HL-60/S4 treated with phorbol 12-myristate 13-acetate at 8.2 ng/mL for 4 days and 3 days (cell line): ENCODE results near the gene VIPR2.
"Not testable (repeated sequence)": the region's sequence is repeated elsewhere in the genome, so short reads cannot be mapped to it uniquely, and the experiment has no call there.

Source experiments
- in situ Hi-C: fragments of 300-500 bp; cut with MboI; formaldehyde crosslinking; loops from 2 replicates; pipeline ENCODE4 v1.15.0; 2022; ENCODE audit warnings: low sequenced_read_pairs

The VIPR2 gene

DNA sequence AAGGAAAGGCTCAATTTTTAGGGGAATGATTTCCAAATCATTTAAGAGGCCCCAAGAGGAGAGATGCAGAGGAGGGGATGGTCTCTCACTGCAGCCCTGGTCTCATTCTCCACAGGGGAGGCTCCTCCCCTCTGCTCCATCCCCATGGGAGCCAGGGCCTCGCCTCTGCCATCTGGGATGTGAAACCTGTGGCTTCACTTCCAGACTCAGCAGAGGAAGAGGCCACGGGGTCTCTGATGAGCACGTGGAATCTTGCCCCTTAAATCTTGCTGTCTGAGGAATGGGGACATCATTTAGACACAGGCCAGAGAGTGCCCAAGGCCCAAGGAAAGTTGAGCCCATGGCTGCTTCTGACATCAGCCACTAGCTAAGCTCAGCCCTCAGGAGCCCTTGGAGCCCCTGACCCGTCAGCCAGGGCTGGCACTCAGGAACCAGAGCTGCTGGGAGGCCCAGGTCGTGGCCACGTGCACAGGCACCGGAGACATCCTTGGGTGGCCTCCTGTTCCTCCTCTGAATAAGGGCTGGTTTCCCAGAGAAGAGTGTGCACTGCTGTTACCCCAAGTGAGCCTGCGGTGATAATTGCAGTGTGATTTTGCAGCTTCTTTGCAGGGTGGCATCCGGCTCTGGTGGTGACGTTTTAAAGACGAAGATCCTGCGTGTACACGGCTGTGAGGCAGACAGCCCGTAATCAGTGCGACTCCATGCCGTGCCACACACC is 50.5 kb downstream of the VIPR2 start:
- in situ Hi-C loops: no loop called here

GRCh38 chr7:159093351-159093971 is 51.2 kb downstream of the VIPR2 start:
- in situ Hi-C loops: no loop called here

DNA sequence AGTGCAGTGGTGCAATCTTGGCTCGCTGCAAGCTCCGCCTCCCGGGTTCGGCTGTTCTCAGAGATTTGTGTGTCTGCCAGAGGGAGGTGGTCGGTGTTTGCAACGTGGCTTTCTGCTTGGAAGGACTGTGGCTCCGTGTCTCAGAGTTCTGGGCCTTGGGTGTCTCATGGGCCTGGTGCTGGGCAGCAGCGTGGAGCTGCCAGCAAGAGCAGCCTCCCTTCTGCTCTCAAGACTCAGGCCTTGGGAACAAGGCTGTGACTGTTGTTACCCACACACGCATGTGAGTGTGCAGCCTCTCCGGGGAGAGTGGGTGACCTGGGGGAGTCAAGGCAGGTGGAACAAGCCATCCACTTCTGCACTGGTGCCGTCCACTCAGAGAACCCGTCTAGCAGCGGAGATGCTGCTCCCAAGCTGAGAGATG is 52.0 kb downstream of the VIPR2 start:
- in situ Hi-C loops: no loop called here

GRCh38 chr7:159091480-159092475 is 52.9 kb downstream of the VIPR2 start:
- in situ Hi-C loops: no loop called here

- in situ Hi-C loops: no loop called here
These were observed 53.6 kb downstream of the VIPR2 start for GRCh38 chr7:159091041-159091440.

DNA sequence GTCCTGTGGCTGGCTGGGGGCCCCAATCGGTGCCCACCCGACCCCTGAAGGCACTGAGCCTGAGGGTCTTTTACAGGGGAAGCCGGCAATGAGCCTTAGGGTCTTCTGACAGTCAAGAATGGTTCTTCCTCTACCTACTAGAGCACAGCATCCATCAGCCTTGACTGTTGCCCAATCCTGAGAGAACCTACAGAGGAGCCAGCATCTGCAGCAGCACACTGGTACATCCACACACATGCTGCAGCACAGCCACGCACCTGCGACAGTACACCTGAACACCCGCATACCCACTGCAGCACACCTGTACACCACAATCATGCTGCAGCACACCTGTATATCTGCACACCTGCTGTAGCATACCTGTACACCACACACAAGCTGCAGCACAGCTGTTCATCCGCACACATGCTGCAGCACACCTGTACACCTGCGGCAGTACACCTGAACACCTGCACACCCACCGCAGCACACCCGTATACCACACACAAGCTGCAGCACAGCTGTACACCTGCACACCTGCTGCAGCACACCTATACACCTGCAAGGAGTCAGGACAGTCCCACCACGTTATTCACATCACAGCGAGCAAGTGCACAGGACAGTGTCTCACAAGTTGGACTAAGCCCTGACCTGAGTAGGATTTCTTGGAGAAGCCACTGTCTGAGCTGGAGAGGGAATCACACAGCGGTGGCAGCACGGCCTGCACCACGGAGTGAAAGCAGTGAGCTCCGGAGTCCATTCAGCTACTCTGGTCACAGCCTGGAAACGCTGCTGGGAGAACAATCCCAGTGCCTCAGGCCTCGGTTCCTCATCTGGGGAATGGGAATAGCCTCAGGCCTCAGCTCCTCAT is 56.4 kb downstream of the VIPR2 start:
- in situ Hi-C loops: no loop called here

DNA sequence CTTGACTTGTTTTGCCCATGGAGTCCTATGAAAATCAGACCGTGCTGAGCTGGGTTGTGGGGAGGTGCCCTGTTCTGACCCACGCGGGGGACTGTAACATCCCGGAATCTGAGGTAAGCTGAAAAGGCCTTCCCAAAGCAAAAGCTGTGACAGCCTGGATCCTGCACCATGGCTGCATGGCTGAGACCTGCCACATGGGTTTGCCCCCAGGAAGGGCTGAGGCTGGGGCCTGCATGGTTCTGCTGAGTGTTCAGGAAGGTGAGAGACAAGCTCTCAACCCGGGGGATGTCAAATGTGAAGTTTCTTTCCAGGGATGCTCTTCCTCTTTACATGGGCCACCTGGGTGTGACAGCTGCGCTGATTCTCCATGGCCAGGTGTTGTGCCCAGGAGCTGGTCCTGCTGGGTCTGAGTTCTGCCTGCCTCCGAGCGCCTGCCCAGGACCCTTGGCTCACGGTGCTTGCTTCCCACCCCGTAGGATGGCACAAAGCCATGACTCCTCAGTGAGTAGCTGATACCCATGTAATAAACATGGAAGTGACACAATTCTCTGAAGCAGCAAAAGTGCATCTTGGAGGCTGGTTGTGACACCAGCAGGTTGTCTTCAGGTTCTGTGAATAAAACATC is 58.3 kb downstream of the VIPR2 start:
- in situ Hi-C loops: no loop called here

DNA sequence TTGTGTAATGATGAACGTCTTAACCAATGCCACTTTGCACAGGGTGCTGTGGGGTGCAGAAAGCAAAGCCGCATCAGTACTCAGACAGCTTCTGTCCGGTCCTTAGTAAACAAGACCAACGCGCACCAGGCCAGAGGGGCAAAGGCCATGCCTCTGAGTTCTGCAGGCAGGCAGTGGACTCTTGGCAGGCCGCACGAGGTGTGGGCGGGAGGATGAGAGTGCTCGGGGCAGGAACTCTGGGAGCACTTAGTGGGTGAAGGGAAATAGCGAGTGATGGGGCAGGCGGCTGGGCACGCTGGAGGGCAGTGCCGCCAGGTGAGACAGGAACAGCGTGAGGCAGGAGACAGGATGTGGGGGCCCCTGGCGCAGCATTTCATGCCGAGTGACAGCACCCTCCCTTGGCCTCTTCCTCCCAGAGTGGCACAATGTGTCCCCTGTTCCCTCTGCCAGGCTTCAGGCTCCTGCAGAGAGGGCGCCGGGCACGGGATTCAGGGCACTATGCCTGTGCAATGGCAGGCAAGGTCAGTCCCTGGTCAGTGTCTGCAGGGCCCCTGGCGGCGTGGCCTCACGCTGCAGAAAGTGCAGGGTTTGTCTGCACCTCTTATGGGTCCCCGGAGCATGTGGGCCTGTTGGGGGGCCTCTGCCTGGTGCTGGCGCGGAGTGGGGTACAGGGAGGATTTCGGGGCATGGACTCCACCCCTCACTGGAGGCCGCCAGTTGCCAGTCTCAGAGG is 60.4 kb downstream of the VIPR2 start:
- in situ Hi-C loops: no loop called here

DNA sequence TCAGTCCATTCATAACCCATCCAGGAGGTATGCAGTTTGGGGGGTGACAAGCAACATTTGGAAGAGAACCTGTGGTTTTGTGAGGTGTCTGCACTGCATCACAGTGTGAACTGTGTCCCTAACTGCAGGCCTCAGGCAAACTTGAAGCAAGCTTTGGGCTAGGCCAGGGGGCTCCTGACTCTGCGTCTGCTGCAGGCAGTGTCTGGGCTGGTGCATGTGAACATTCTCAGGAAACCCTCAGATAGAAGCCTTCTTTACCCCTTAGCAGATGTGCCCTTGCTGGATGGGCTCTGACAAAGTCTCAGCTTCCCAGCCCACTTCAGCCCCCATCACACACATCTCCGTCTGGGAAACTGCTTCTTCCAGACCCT is 61.0 kb downstream of the VIPR2 start:
- in situ Hi-C loops: no loop called here

DNA sequence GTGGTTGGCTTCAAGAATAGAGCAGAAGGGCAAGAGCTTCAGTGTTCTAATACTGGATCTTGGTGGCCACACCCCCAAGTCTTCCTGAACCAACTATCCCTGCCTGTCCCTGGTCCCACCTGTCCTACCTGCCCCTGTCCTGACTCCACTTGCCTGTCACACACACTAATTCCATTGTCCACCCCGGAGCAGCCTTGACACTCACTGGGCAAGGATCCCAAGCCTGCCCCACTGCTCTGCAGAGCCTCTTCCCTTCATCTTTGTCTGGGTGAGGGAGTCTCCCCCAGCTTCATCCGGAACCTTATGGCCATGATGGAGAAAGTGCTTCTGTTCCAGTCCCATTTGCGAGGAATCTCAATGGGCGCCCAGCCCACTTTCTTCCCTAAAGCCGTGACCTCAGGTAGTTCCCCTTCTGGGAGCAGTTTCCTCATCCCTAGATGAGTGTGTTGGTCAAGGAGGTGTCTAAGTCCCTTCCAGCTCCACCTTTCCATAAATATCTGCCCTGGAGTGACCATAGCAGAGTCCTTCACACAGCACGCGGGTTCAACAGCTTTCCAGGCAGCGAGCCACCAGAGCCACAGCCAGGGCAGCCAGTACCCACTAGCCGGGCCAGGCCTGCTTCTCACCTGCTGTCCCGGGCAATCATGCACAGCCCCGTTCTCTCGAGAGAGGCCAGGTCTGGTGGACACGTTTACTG is 61.5 kb downstream of the VIPR2 start:
- in situ Hi-C loops: no loop called here

GRCh38 chr7:159082075-159082474 is 62.6 kb downstream of the VIPR2 start:
- in situ Hi-C loops: not testable (repeated sequence)

DNA sequence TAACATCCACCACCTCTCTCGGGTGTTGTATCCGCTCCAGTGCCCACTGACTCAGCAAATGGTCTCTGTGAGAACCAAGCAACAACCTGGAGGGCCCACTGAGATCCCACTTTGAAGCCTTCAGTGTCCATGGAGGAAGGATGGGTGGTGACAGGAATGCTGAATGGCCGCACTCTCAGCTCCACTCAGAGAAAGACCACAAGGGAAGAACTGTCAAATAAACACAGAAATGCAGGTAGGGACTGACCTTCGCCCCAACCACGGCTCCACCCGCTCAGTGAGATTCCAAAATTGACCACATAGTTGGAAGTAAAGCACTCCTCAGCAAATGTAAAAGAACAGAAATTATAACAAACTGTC is 65.8 kb downstream of the VIPR2 start:
- in situ Hi-C loops: no loop called here

DNA sequence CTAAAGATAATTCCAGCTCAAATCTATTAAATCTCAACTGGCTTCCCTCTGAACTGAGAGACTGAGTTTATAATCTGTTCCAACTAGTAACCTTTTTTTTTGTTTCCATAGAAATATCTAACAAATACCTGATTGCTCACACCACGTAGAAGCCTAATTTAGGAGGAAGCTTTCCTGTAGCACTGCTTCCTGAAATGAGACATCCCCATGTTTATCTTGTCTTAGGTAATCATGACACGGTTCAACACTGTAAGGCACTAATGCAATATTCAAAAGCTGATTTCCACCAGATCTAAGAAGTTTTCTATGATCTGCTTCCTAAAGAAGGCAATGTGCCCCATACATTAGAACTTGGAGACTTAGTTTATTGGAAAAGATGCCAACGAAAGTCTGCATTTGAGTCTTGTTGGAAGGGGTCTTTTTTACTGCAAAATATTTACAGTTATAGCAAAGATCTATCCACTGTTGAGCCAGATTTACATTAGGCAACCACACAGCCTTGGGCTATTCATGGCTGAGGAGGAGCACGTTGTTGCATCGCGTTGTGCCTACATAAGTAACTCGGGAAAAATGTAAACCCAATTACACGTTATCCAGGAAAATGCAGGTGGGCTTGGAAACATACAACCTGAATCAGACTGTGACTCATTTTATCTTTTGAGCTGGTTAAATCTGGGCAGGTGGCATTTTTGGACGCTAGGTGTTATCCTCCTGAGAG is 66.3 kb downstream of the VIPR2 start:
- in situ Hi-C loops: no loop called here

DNA sequence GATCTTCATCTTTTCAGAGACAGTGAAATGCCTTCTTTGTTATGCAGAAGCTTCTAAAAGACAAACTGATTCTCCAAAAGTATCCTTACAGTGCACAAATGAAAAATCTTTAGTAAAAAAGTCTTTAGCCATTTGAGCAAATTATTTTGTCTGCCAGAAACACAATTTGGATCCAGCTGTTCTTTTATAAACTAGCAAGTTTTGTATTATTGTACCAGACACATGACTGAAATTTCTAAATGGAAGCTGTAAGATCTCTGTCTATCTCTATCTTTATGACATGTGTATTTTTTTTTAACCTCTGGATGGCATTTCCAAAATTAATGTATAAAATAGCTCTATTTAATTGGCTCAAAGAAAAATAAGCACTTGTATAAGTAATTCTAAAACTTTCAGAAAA is 68.3 kb downstream of the VIPR2 start:
- in situ Hi-C loops: no loop called here

DNA sequence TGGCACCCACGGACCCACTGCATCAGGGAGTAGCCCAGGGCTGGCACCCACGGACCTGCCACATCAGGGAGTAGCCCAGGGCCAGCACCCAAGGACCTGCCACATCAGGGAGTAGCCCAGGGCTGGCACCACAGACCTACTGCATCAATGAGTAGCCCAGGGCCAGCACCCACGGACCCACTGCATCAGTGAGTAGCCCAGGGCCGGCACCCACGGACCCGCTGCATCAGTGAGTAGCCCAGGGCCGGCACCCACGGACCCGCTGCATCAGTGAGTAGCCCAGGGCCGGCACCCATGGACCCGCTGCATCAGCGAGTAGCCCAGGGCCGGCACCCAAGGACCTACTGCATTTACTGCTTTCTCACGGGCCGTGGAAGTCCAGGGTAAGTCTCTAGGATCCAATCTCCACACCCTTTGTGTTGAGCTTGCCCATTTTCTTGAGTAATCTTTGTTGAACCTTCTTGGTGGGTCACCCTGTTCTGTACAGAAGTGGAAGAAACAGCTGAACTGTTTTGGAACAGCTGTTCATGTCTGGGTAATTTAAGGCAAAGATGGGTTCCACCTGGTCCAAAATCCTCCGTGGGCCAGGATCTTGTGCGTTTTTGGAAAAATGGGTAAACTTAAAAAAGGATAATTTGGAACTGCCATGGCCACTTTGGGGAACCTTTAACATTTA is 69.0 kb downstream of the VIPR2 start:
- in situ Hi-C loops: no loop called here

- in situ Hi-C loops: no loop called here
These were observed 73.4 kb downstream of the VIPR2 start for GRCh38 chr7:159071260-159071659.

- in situ Hi-C loops: no loop called here
These were observed 74.1 kb downstream of the VIPR2 start for GRCh38 chr7:159070431-159071148.
